NOMO-1 (cell line): Measurements from ENCODE around the gene KIF13A.
"Not testable (repeated sequence)": the region's sequence is repeated elsewhere in the genome, so short reads cannot be mapped to it uniquely, and the experiment has no call there.

Experiments used
- DNase-seq, 2 experiments: peaks; one replicate each; lab custom pipeline; 2025; ENCODE audit not compliant: unreplicated experiment in 2 of 2; lab: John Stamatoyannopoulos, UW

The KIF13A gene

DNA sequence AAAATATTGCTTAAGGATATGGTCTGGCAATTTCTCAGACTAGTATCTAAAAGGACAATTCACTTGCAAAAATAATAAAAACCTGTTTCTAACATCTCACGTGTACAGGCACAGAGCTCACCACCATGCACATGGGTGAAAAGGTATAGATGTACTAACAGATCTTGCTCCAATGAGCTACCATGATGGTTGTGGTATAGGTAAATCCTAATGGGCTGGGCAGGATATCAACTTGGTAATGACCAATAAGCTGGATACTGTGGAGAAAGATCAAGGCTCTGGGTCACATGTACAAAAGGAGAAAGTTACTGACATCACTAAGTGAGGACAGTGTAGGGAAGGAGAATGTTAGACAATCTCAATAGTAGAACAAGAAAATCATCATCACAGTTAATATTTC, 169.7 kb downstream of the KIF13A start:
- DNase-seq: no peak

DNA sequence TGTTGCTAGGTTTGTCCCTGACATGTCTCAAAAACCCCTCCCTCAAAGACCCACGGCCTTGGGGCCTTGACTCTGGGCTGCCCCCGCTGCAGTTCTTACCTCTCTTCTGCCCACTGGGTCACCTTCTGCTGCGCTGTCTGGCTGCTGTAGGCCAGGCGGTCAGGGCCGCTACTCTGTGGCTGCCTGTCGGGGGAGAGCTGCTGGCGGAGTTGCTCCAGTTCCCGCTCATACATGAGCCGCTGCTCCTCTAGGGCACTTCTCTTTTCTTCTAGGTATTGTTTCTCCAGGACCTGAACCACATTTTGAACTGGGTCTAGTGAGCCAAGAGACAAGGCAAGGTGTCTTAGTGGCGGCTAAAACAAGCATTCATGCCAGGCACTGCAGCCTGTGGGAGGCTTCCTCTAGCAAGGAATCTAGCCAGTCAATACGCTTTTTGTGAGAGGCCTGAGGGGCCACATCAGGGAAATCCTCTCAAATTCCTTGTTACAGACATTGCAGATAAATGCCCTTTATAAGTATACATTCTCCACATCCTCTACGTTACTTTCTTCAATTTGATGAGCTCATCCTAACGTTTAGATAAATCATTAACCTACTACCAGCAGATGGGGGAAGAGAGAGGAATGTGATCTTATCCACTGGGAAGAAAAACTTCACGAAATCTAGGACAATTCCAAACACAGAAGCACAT, 170.4 kb downstream of the KIF13A start:
- no peak for DNase-seq

GRCh38 chr6:17813542-17813941, 173.9 kb downstream of the KIF13A start:
- DNase-seq: no peak

DNA sequence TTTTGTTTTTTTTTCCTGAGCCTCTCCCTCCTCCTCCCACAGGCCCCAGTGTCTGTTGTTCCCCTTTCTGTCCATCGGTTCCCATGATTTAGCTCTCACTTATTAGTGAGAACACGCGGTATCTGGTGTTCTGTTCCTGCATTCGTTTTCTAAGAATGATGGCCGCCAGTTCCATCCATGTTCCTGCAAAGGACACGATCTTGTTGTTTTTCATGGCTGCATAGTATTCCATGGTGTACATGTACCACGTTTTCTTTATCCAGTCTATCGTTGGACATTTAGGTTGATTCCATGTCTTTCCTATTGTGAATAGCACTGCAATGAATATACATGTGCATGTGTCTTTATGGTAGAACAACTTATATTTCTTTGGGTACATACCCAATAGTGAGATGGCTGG, 175.1 kb downstream of the KIF13A start:
- no peak for DNase-seq

GRCh38 chr6:17808609-17809008, 178.8 kb downstream of the KIF13A start:
- no peak for DNase-seq

- DNase-seq: peak in 1 of 2 experiments; percentile 7
These were observed 180.0 kb downstream of the KIF13A start for GRCh38 chr6:17807431-17807830.

GRCh38 chr6:17803409-17803808, 184.0 kb downstream of the KIF13A start:
- no peak for DNase-seq

- DNase-seq: no peak
These were observed 188.8 kb downstream of the KIF13A start for GRCh38 chr6:17798477-17799154.

DNA sequence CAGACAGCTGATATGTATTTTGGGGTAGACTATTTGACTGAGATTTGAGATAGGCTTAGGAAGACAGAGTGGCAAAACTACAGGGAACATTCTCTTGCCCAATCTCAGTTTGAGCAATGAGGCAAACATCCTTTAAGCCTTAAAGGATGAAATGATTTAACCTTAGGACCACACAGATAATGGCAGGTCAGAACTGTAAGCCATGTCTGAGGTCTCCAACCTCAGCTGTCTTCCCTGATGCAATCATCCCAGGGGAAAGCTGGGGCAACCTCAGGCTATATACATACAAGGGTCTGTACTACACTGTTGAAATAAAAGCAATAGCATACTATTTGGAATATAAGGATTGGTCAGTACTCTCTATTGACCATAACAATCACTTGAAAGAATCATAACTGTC, 196.9 kb downstream of the KIF13A start:
- no peak for DNase-seq

GRCh38 chr6:17785094-17785787, 202.2 kb downstream of the KIF13A start:
- DNase-seq: no peak

DNA sequence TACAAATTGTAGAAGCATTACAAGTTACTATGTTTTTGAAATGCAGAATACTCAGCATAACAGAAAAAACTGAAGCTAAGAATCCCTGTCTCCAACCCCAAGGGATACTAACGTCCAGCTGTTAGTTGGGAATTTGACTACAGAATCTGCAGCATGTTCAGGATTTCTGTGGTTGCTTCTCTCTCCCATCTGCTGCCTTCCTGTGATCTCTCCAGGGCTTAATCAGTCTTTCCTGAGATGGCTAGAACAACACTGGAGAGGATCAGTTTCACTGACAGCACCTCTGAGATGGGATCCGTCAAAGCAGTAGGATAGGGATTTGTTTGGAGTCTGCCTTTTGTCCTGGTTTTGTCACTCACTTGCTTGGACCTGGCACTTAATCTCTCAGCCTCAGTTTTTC, 207.4 kb downstream of the KIF13A start:
- no peak for DNase-seq

DNA sequence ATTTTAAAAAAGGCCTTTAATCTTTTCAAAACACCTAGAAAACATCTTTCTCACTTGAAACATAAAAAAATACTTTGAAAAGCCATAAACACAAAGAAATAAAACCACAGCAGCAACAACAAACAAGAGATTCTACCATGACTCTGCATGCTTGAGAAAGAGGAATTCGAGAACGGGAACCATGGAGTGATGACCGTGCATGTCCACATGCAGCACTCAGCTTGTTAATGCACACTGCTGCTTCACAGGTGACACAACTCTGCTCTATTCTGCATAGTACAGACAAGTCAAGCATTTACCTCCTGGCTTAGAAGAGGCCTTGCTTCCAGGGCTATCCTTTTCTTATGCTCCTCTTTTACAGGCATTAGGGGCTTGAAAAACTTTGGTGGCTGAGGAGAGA, 215.8 kb downstream of the KIF13A start:
- no peak for DNase-seq

GRCh38 chr6:17768881-17769280, 218.6 kb downstream of the KIF13A start:
- no peak for DNase-seq

- no peak for DNase-seq
These were observed 219.0 kb downstream of the KIF13A start for GRCh38 chr6:17768388-17768787.

GRCh38 chr6:17762651-17763050, 224.8 kb downstream of the KIF13A start:
- DNase-seq: no peak

DNA sequence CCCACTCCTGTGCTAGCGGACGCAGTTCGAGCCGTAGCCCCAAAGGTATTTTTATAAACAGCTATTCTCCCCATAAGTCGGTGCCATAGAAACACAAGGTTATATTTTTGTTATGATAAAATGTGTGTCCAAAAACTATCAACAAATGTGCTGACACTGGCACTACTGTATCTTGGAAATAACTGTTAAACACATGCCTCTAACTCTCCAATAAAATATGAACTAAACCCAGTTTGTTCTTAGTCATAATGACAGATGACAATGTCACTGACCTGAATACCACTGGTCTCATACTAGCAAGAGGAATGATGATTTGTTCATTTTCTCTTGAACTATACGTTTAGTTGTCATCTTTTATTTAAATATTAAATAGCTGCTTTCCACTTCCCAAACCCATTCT, 229.3 kb downstream of the KIF13A start:
- DNase-seq: no peak

DNA sequence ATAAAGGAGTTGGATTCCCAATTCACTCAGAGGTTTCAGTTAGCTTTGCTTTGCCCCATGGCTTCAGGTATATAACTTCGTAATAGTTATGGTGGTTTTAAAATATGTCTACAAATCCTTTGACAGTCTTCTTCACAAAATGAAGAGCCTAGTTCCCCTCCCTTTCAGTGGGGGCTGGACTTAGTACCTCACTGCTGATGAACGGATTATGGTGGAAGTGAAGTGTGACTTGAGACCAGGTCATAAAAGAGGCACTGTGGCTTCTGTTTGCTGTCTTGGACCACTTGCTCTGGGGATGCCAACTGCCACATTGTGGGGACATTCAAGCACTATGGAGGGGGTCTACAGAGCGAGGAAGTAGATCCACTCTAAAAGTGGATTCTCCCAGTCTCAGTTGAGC, 233.2 kb downstream of the KIF13A start:
- no peak for DNase-seq

DNA sequence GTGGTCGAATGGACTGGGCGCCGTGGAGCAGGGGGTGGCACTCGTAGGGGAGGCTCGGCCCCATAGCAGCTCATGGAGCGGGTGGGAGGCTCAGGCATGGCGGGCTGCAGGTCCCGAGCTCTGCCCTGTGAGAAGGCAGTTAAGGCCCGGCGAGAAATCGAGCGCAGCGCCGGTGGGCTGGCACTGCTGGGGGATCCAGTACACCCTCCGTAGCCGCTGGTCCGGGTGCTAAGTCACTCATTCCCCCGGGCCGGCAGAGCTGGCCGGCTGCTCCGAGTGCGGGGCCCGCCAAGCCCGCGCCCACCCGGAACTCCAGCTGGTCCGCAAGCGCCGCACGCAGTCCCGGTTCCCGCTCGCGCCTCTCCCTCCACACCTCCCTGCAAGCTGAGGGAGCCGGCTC, 242.1 kb downstream of the KIF13A start:
- DNase-seq: not testable (repeated sequence)

- not testable (repeated sequence) for DNase-seq
These were observed 242.6 kb downstream of the KIF13A start for GRCh38 chr6:17744757-17745308.

GRCh38 chr6:17744019-17744756, 243.2 kb downstream of the KIF13A start:
- no peak for DNase-seq

GRCh38 chr6:17741507-17741906, 245.9 kb downstream of the KIF13A start:
- DNase-seq: peak in 1 of 2 experiments; percentile 24
